DND-41 (cell line): ENCODE results near the gene DLG1.

Experiments
- ATAC-seq: fragments of 200-7000 bp; cut with Tn5 transposase; 3 replicates; pipeline ENCODE4 v1.9.1; 2021; ENCODE audit warnings: low read depth; ENCODE audit not compliant: insufficient read depth
- DNase-seq: peaks from one replicate; pipeline ENCODE4 v3.0.0-alpha.2; 2020
- H2AFZ ChIP-seq: 2 replicates; pipeline ENCODE4 v1.6.0; 2012; ENCODE audit warnings: low read depth, low read length
- H3K27ac ChIP-seq: 2 replicates; pipeline ENCODE4 v1.5.1; 2012; ENCODE audit warnings: low read length, inconsistent platforms
- H3K27me3 ChIP-seq: fragments of 200-600 bp; sonication (generic); 2 replicates; pipeline ENCODE4 v1.6.0; 2012; ENCODE audit warnings: low read length, mild to moderate bottlenecking, inconsistent platforms; ENCODE audit not compliant: insufficient read depth, poor library complexity
- H3K36me3 ChIP-seq: 2 replicates; pipeline ENCODE4 v1.5.1; 2012; ENCODE audit warnings: low read length, inconsistent platforms; ENCODE audit not compliant: insufficient read depth
- H3K4me1 ChIP-seq: 2 replicates; pipeline ENCODE4 v1.5.1; 2012; ENCODE audit warnings: mild to moderate bottlenecking, low read length; ENCODE audit not compliant: insufficient read depth
- H3K4me2 ChIP-seq: 2 replicates; pipeline ENCODE4 v1.6.0; 2012; ENCODE audit warnings: mild to moderate bottlenecking, moderate library complexity, low read length, inconsistent platforms; ENCODE audit not compliant: insufficient read depth
- H3K4me3 ChIP-seq, 2 experiments: fragments of 200-600 bp in 1 of 2; shearing (Covaris generic) in 1 of 2; 2 replicates each; pipeline ENCODE4 v1.5.1; 2012 to 2016; ENCODE audit warnings: inconsistent platforms in 2 of 2, low read length in 2 of 2, mild to moderate bottlenecking in 2 of 2, low read depth in 1 of 2, moderate library complexity in 1 of 2
- H3K79me2 ChIP-seq: 2 replicates; pipeline ENCODE4 v1.6.0; 2012; ENCODE audit warnings: low read length, inconsistent platforms; ENCODE audit not compliant: insufficient read depth
- H3K9ac ChIP-seq: 2 replicates; pipeline ENCODE4 v1.6.0; 2012; ENCODE audit warnings: low read depth, mild to moderate bottlenecking, inconsistent platforms, low read length, moderate library complexity
- H3K9me3 ChIP-seq: 2 replicates; pipeline ENCODE4 v1.5.1; 2012; ENCODE audit warnings: low read length, moderate library complexity, mild to moderate bottlenecking, inconsistent platforms; ENCODE audit not compliant: insufficient read depth, severe bottlenecking
- H4K20me1 ChIP-seq: 2 replicates; pipeline ENCODE4 v1.6.0; 2012; ENCODE audit warnings: low read length; ENCODE audit not compliant: insufficient read depth
- EZH2 ChIP-seq: IDR thresholded peaks from 3 replicates; pipeline ENCODE4 v1.6.1; 2012; ENCODE audit warnings: borderline replicate concordance, low read depth, mild to moderate bottlenecking, moderate library complexity, low read length, inconsistent platforms; ENCODE audit not compliant: severe bottlenecking
- TF ChIP-seq, protein P1 (sequence below): IDR thresholded peaks from 2 replicates; pipeline ENCODE4 v1.5.1; 2012; ENCODE audit warnings: borderline replicate concordance, low read length, moderate library complexity, mild to moderate bottlenecking; ENCODE audit not compliant: poor library complexity, severe bottlenecking; ENCODE audit errors: extremely low read depth

DLG1 gene

GRCh38 chr3:197298341-197298944 is at the start of gene DLG1:
TSS of gene DLG1 (minus strand) at chr3:197298612. CDS start at chr3:197297204, 1,408 bp downstream.
- peak; percentile 92 for DNase-seq
- Histone ChIP-seq H3K79me2 (peaks cover 38% of the 10 kb centered on the region), H3K4me1 (peaks cover 45% of the 10 kb centered on the region), H3K27me3 (peaks cover 21% of the 10 kb centered on the region), H3K4me3 (peak within 1 kb of the TSS; percentile 93 to 96), H4K20me1 (no peaks in the 10 kb centered on the region), H3K9ac (peak within 1 kb of the TSS; percentile 89), H3K4me2 (peak within 1 kb of the TSS; percentile 97), H2AFZ (peak within 1 kb of the TSS; percentile 99), H3K36me3 (peaks cover 27% of the 10 kb centered on the region), H3K9me3 (no peaks in the 10 kb centered on the region), H3K27ac (peak within 1 kb of the TSS; percentile 94)
- ATAC-seq: peak; percentile 80
- TF ChIP-seq EZH2: no peak
- TF ChIP-seq, protein P1, sequence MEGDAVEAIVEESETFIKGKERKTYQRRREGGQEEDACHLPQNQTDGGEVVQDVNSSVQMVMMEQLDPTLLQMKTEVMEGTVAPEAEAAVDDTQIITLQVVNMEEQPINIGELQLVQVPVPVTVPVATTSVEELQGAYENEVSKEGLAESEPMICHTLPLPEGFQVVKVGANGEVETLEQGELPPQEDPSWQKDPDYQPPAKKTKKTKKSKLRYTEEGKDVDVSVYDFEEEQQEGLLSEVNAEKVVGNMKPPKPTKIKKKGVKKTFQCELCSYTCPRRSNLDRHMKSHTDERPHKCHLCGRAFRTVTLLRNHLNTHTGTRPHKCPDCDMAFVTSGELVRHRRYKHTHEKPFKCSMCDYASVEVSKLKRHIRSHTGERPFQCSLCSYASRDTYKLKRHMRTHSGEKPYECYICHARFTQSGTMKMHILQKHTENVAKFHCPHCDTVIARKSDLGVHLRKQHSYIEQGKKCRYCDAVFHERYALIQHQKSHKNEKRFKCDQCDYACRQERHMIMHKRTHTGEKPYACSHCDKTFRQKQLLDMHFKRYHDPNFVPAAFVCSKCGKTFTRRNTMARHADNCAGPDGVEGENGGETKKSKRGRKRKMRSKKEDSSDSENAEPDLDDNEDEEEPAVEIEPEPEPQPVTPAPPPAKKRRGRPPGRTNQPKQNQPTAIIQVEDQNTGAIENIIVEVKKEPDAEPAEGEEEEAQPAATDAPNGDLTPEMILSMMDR: no peak

GRCh38 chr3:197348014-197348413 is 49.6 kb upstream of the DLG1 start:
- Histone ChIP-seq H4K20me1 (no peaks in the 10 kb centered on the region), H3K4me1 (no peaks in the 10 kb centered on the region), H3K27ac (no peak overlapping the region), H3K79me2 (no peaks in the 10 kb centered on the region), H3K9me3 (no peaks in the 10 kb centered on the region), H3K4me3 (no peak overlapping the region), H3K9ac (no peak overlapping the region), H3K27me3 (no peaks in the 10 kb centered on the region), H3K36me3 (no peaks in the 10 kb centered on the region), H3K4me2 (no peak overlapping the region), H2AFZ (no peak overlapping the region)
- DNase-seq (no peak), ATAC-seq (no peak)
- TF ChIP-seq, protein P1: no peak
- TF ChIP-seq EZH2: no peak

- no peak for ATAC-seq
- Histone ChIP-seq H3K9ac (no peak overlapping the region), H3K27ac (no peak overlapping the region), H3K36me3 (no peaks in the 10 kb centered on the region), H3K9me3 (no peaks in the 10 kb centered on the region), H3K4me2 (no peak overlapping the region), H3K4me1 (no peaks in the 10 kb centered on the region), H2AFZ (no peak overlapping the region), H3K79me2 (no peaks in the 10 kb centered on the region), H4K20me1 (no peaks in the 10 kb centered on the region), H3K27me3 (no peaks in the 10 kb centered on the region), H3K4me3 (no peak overlapping the region)
- TF ChIP-seq, protein P1: no peak
- no peak for TF ChIP-seq EZH2
- DNase-seq: no peak
Observed at GRCh38 chr3:197345390-197345789, 47.0 kb upstream of the DLG1 start.
